ENCODE results near the gene AADAC.
"Not testable (repeated sequence)": the region's sequence is repeated elsewhere in the genome, so short reads cannot be mapped to it uniquely, and the experiment has no call there.

The AADAC gene

DNA sequence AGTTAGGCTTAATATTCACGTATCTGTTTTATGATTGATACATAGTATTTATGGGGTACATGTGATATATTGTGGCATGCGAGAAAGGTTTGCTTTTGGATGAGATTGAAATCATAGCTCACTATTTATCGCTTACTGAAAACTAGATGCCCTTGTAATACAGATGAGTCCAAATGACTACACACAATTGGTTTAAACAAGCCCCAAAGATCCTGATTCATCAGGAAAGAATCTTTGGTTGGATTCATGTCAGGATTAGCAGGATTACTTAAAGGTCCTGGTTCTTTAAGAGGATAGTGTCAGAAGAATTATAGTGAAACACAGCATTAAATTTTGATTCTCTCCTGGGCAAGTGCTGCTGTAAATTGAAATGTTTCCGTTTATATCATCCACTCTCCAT, 18.6 kb upstream of the AADAC start:
- H3K79me2 ChIP-seq (ENCODE audit: control insufficient read depth, insufficient read depth, low read length, unreplicated experiment), result no peaks in the 10 kb centered on the region
- H3K27me3 ChIP-seq (ENCODE audit: insufficient read depth, low read length), result no peaks in the 10 kb centered on the region
- no peak overlapping the region for H2AFZ ChIP-seq (ENCODE audit: low read length, unreplicated experiment)
- peaks cover 14% of the 10 kb centered on the region for H3K4me1 ChIP-seq (ENCODE audit: control insufficient read depth, insufficient read depth, low read length, unreplicated experiment)
- no peak overlapping the region for H3K4me3 ChIP-seq (ENCODE audit: low read depth, low read length)
- H3K27ac ChIP-seq (ENCODE audit: low read depth, low read length), result no peak overlapping the region
- no peaks in the 10 kb centered on the region for H3K36me3 ChIP-seq (ENCODE audit: insufficient read depth, low read length)

DNA sequence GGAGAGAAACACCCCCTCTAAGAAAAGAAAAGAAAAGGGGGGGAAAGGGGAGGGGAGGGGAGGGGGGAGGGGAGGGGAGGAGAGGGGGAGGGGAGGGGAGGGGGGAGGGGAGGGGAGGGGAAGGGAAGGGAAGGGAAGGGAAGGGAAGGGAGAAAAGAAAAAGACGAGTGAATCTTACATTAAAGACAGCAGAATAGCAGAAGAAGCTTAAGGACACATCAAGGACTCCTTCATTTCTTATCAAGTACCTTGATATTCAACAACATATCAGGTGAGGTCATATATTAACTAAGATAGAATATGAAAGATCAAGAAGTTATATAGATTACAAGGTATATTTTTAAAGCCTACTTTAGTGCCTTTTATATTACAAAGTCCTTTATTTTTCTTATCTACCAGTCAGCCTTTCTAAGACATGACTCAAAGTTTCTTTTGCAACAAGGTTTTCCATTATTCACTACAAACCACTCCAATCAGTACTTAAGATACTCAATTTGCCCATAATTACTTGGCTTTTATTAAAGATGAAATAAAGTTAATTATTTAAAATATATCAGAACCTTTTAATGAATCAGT, 17.7 kb upstream of the AADAC start:
- no peaks in the 10 kb centered on the region for H3K36me3 ChIP-seq (ENCODE audit: insufficient read depth, low read length)
- H3K27ac ChIP-seq (ENCODE audit: low read depth, low read length), result no peak overlapping the region
- no peaks in the 10 kb centered on the region for H3K79me2 ChIP-seq (ENCODE audit: control insufficient read depth, insufficient read depth, low read length, unreplicated experiment)
- no peaks in the 10 kb centered on the region for H3K27me3 ChIP-seq (ENCODE audit: insufficient read depth, low read length)
- H3K4me1 ChIP-seq (ENCODE audit: control insufficient read depth, insufficient read depth, low read length, unreplicated experiment), result peaks cover 14% of the 10 kb centered on the region
- H3K4me3 ChIP-seq (ENCODE audit: low read depth, low read length), result no peak overlapping the region
- H2AFZ ChIP-seq (ENCODE audit: low read length, unreplicated experiment), result no peak overlapping the region

DNA sequence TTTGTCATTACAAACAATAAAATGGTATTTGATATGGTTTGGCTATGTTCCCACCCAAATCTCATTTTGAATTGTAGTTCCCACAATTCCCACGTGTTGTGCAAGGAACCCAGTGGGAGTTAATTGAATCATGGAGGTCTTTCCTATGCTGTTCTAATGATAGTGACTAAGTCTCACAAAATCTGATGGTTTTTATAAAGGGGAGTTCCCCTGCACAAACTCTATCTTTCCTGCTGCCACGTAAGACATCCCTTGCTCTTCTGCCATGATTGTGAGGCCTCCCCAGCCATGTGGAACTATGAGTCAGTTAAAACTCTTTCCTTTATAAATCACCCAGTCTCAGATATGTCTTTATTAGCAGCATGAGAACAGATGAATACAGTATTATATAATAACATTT, 15.4 kb upstream of the AADAC start:
- Histone ChIP-seq H3K36me3 (ENCODE audit: insufficient read depth, low read length) (no peaks in the 10 kb centered on the region), H3K27me3 (ENCODE audit: insufficient read depth, low read length) (no peaks in the 10 kb centered on the region)

DNA sequence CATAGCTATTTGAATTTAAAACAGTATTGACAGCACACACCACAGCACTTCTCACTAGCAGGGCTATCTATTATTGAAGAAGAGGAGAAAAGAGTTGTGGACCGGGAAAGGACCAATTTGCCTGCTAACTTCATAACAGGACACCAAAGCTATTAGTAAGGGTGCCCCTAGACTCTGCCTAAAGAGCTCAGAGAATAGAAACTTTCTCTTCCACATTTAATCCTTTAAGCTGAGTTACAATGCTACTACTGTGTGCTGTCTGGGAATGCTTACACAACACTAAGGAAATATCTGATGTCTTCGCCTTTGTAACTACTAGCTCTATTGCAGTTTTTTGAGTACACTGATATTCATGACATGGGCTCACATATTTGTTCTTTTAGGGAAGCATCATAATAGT, 13.5 kb upstream of the AADAC start:
- no peak overlapping the region for H3K4me3 ChIP-seq (ENCODE audit: low read depth, low read length)
- no peaks in the 10 kb centered on the region for H3K36me3 ChIP-seq (ENCODE audit: insufficient read depth, low read length)
- H3K4me1 ChIP-seq (ENCODE audit: control insufficient read depth, insufficient read depth, low read length, unreplicated experiment), result peaks cover 10% of the 10 kb centered on the region
- H3K27ac ChIP-seq (ENCODE audit: low read depth, low read length), result no peak overlapping the region
- no peaks in the 10 kb centered on the region for H3K27me3 ChIP-seq (ENCODE audit: insufficient read depth, low read length)
- H2AFZ ChIP-seq (ENCODE audit: low read length, unreplicated experiment), result peak overlapping the region; percentile 79
- H3K79me2 ChIP-seq (ENCODE audit: control insufficient read depth, insufficient read depth, low read length, unreplicated experiment), result no peaks in the 10 kb centered on the region

More for the DNA sequence above, 15.4 kb upstream of the AADAC start:
- H3K4me3 ChIP-seq (ENCODE audit: low read depth, low read length), result no peak overlapping the region
- peaks cover 14% of the 10 kb centered on the region for H3K4me1 ChIP-seq (ENCODE audit: control insufficient read depth, insufficient read depth, low read length, unreplicated experiment)
- H2AFZ ChIP-seq (ENCODE audit: low read length, unreplicated experiment), result no peak overlapping the region
- peak overlapping the region; percentile 38; the same call in 1 of the 2 replicates for H3K27ac ChIP-seq (ENCODE audit: low read depth, low read length)
- H3K79me2 ChIP-seq (ENCODE audit: control insufficient read depth, insufficient read depth, low read length, unreplicated experiment), result no peaks in the 10 kb centered on the region

GRCh38 chr3:151804267-151804666, 9.6 kb upstream of the AADAC start:
- Histone ChIP-seq H3K4me1 (ENCODE audit: control insufficient read depth, insufficient read depth, low read length, unreplicated experiment) (no peaks in the 10 kb centered on the region), H3K36me3 (ENCODE audit: insufficient read depth, low read length) (no peaks in the 10 kb centered on the region), H2AFZ (ENCODE audit: low read length, unreplicated experiment) (no peak overlapping the region), H3K79me2 (ENCODE audit: control insufficient read depth, insufficient read depth, low read length, unreplicated experiment) (no peaks in the 10 kb centered on the region), H3K27me3 (ENCODE audit: insufficient read depth, low read length) (no peaks in the 10 kb centered on the region), H3K27ac (ENCODE audit: low read depth, low read length) (no peak overlapping the region), H3K4me3 (ENCODE audit: low read depth, low read length) (no peak overlapping the region)

GRCh38 chr3:151806838-151807237, 7.1 kb upstream of the AADAC start:
- H3K4me3 ChIP-seq (ENCODE audit: low read depth, low read length), result no peak overlapping the region
- H3K79me2 ChIP-seq (ENCODE audit: control insufficient read depth, insufficient read depth, low read length, unreplicated experiment), result no peaks in the 10 kb centered on the region
- no peak overlapping the region for H3K27ac ChIP-seq (ENCODE audit: low read depth, low read length)
- H2AFZ ChIP-seq (ENCODE audit: low read length, unreplicated experiment), result no peak overlapping the region
- no peaks in the 10 kb centered on the region; the same call in 1 of the 2 replicates for H3K36me3 ChIP-seq (ENCODE audit: insufficient read depth, low read length)
- no peaks in the 10 kb centered on the region for H3K4me1 ChIP-seq (ENCODE audit: control insufficient read depth, insufficient read depth, low read length, unreplicated experiment)
- H3K27me3 ChIP-seq (ENCODE audit: insufficient read depth, low read length), result no peaks in the 10 kb centered on the region

DNA sequence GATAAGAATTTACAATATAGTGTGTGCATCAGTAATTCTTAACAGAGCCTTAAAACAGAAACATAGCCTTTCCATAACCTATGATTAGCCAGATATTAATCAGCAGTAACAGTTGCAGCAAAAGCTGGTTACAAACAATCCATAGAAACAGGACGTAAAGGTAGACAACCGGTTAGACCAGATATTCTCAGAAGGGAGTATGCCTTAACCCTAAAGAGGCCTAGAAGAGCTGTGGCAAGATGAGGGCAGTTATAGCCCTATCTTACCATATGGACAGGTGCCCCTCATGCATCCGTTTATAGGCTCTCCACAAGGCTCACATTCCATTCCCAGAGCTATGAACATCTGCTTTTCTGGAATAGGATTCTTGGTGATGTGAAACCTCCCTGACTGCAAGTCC, 5.0 kb upstream of the AADAC start:
- H3K4me1 ChIP-seq (ENCODE audit: control insufficient read depth, insufficient read depth, low read length, unreplicated experiment); H3K36me3 ChIP-seq (ENCODE audit: insufficient read depth, low read length); H2AFZ ChIP-seq (ENCODE audit: low read length, unreplicated experiment); H3K4me3 ChIP-seq (ENCODE audit: low read depth, low read length); H3K27me3 ChIP-seq (ENCODE audit: insufficient read depth, low read length); H3K79me2 ChIP-seq (ENCODE audit: control insufficient read depth, insufficient read depth, low read length, unreplicated experiment); H3K27ac ChIP-seq (ENCODE audit: low read depth, low read length): not testable (repeated sequence)

- no peak overlapping the region for H2AFZ ChIP-seq (ENCODE audit: low read length, unreplicated experiment)
- no peaks in the 10 kb centered on the region for H3K79me2 ChIP-seq (ENCODE audit: control insufficient read depth, insufficient read depth, low read length, unreplicated experiment)
- no peaks in the 10 kb centered on the region for H3K27me3 ChIP-seq (ENCODE audit: insufficient read depth, low read length)
- peaks cover 25% of the 10 kb centered on the region for H3K4me1 ChIP-seq (ENCODE audit: control insufficient read depth, insufficient read depth, low read length, unreplicated experiment)
- no peak overlapping the region for H3K4me3 ChIP-seq (ENCODE audit: low read depth, low read length)
- H3K36me3 ChIP-seq (ENCODE audit: insufficient read depth, low read length), result no peaks in the 10 kb centered on the region; the same call in 1 of the 2 replicates
- no peak overlapping the region for H3K27ac ChIP-seq (ENCODE audit: low read depth, low read length)
Measured at GRCh38 chr3:151811474-151811873, 2.4 kb upstream of the AADAC start.

DNA sequence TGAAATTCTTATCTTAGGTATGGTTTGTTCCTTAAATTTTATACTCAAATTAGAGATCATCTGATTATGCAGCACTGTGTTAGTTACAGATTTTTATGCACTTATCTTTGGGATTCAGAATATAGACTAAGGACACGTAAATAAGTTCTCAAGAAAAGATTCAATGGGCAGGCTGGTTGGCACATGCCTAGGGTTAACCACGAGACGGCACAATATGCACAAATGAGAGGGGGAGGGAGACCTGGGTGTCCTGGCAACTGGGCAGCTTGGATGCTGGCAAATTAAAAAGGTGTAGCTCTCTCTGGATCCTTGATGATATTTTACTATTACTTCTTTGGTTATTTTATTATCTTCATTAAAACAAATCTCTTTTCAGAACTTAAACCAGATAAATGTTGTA, 672 bp downstream of the AADAC start:
- H3K4me1 ChIP-seq (ENCODE audit: control insufficient read depth, insufficient read depth, low read length, unreplicated experiment), result peaks cover 25% of the 10 kb centered on the region

DNA sequence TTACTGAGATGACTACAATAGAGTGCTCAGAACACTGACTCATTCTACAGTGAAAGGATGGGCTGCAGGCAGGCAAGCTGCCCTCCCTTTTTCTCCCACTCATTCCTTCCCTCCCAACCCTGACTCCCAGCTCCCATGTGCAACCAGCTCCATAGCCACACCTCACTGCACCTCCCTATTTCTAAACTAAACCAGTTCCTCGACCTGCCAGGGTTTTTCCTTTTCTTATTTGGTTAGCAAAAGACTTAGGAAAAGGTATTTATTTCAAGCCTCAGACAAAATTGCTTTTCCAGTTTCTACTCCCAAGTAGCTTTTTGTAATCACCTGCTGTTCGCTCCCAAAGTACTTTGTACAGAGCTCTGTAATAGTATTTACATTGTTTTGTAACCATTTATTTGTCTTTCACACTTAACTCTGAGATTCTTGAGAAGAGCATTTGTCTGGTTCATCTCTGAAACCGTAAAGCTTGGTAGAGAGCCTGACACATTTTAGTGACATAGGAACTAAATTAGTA, 2.2 kb downstream of the AADAC start:
- H2AFZ ChIP-seq (ENCODE audit: low read length, unreplicated experiment), result peak overlapping the region; percentile 6
- H3K4me1 ChIP-seq (ENCODE audit: control insufficient read depth, insufficient read depth, low read length, unreplicated experiment), result peaks cover 25% of the 10 kb centered on the region

More for the DNA sequence above, 672 bp downstream of the AADAC start:
- Histone ChIP-seq H3K79me2 (ENCODE audit: control insufficient read depth, insufficient read depth, low read length, unreplicated experiment) (no peaks in the 10 kb centered on the region), H3K27ac (ENCODE audit: low read depth, low read length) (no peak overlapping the region), H3K36me3 (ENCODE audit: insufficient read depth, low read length) (no peaks in the 10 kb centered on the region; the same call in 1 of the 2 replicates), H3K27me3 (ENCODE audit: insufficient read depth, low read length) (no peaks in the 10 kb centered on the region), H2AFZ (ENCODE audit: low read length, unreplicated experiment) (no peak overlapping the region), H3K4me3 (ENCODE audit: low read depth, low read length) (no peak overlapping the region)

DNA sequence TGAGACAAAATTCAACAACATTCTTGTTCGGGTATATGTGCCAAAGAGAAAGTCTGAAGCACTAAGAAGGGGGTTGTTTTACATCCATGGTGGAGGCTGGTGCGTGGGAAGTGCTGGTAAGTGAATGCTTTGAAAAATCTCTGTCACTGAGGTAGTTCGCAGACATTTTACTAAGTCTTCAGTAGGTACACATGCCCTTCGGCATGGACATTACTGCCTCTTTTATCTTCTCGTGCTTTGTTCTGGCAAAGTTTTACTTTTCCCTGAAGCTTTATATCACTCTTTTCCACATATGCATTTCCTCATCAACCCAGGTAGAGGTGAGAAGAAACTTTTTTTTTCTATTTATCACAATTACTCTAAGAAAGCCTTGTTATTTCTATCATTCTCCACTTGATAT, 3.6 kb downstream of the AADAC start:
- Histone ChIP-seq H3K36me3 (ENCODE audit: insufficient read depth, low read length) (no peaks in the 10 kb centered on the region), H3K4me1 (ENCODE audit: control insufficient read depth, insufficient read depth, low read length, unreplicated experiment) (peaks cover 25% of the 10 kb centered on the region), H3K4me3 (ENCODE audit: low read depth, low read length) (no peak overlapping the region), H3K27ac (ENCODE audit: low read depth, low read length) (no peak overlapping the region), H2AFZ (ENCODE audit: low read length, unreplicated experiment) (no peak overlapping the region), H3K27me3 (ENCODE audit: insufficient read depth, low read length) (no peaks in the 10 kb centered on the region), H3K79me2 (ENCODE audit: control insufficient read depth, insufficient read depth, low read length, unreplicated experiment) (no peaks in the 10 kb centered on the region)

More for the DNA sequence above, 2.2 kb downstream of the AADAC start:
- H3K79me2 ChIP-seq (ENCODE audit: control insufficient read depth, insufficient read depth, low read length, unreplicated experiment), result no peaks in the 10 kb centered on the region
- no peaks in the 10 kb centered on the region for H3K27me3 ChIP-seq (ENCODE audit: insufficient read depth, low read length)
- H3K27ac ChIP-seq (ENCODE audit: low read depth, low read length), result no peak overlapping the region
- no peak overlapping the region for H3K4me3 ChIP-seq (ENCODE audit: low read depth, low read length)
- no peaks in the 10 kb centered on the region for H3K36me3 ChIP-seq (ENCODE audit: insufficient read depth, low read length)

Data from ACC112 (cell line).